Activated CD8-positive, alpha-beta T cell treated with anti-CD3 and anti-CD28 coated beads for 36 hours (primary cell): ENCODE results near the gene SPSB1. TPM values are rescaled to one million over a fixed set of nuclear protein-coding genes. Genes with fewer than 3 reads are reported as not detected.

Experiments
- ATAC-seq: fragments of 200-7000 bp; cut with Tn5 transposase; one replicate; pipeline ENCODE4 v1.10.0; 2021; ENCODE audit warnings: mild to moderate bottlenecking, moderate library complexity
- CTCF ChIA-PET: fragments of 350-600 bp; sonication (Branson Sonifier 250); formaldehyde crosslinking; loops from one replicate; lab custom pipeline; 2021; ENCODE audit warnings: antibody characterized with exemption; lab: Charles Lee
- POLR2A ChIA-PET: fragments of 350-600 bp; sonication (Branson Sonifier 250); formaldehyde crosslinking; loops from one replicate; lab custom pipeline; 2021; ENCODE audit warnings: antibody characterized with exemption; lab: Charles Lee
- DNase-seq: peaks from one replicate; pipeline ENCODE4 v3.0.0-alpha.2; 2020
- H3K27ac Mint-ChIP-seq: one replicate; pipeline ENCODE4 v1.8.0; 2021; ENCODE audit warnings: mild to moderate bottlenecking, mixed read lengths
- H3K27me3 Mint-ChIP-seq: one replicate; pipeline ENCODE4 v1.8.0; 2021; ENCODE audit warnings: mixed read lengths
- H3K36me3 Mint-ChIP-seq: one replicate; pipeline ENCODE4 v1.8.0; 2021; ENCODE audit warnings: low read depth, mixed read lengths
- H3K4me1 Mint-ChIP-seq: one replicate; pipeline ENCODE4 v1.8.0; 2021; ENCODE audit warnings: low read depth, mixed read lengths
- H3K4me3 Mint-ChIP-seq: one replicate; pipeline ENCODE4 v1.8.0; 2021; ENCODE audit warnings: mild to moderate bottlenecking, moderate library complexity, mixed read lengths
- H3K9me3 Mint-ChIP-seq: one replicate; pipeline ENCODE4 v1.8.0; 2021; ENCODE audit warnings: mixed read lengths
- intact Hi-C: fragments of 100-400 bp; cut with micrococcal nuclease; formaldehyde crosslinking; loops from one replicate; pipeline ENCODE4 v1.10.0; 2022
- total RNA-seq, 2 experiments: library from RNA; stranded (reverse); gene quantifications; one replicate each; pipeline ENCODE4 v1.2.3, GENCODE V29; 2021
- TF ChIP-seq, protein P1 (sequence below): fragments of 200-600 bp; IDR thresholded peaks from one replicate; pipeline ENCODE4 v1.8.0; 2022; ENCODE audit warnings: antibody characterized with exemption, mild to moderate bottlenecking

SPSB1 gene
- total RNA-seq, 2 experiments from 2014 or later: 1.1 to 1.5 TPM

DNA sequence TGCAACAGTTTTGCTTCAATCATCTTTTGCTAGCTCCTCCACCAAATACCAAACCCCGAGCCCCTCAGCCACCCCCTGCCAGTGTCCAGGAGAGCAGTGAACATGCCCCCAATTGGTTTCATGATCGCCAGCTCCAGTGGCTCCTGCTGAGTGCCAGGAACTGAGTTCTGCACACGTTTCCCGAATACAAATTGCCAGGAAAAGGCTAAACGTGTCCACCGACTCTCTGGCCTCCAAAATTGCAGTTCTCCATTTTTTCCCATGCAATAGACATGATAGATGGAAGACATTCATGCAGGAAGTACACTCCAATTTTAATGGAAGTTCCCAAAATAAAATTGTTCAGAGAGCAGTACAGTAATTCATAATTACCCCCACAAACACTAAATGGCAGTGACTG, 101.3 kb downstream of the SPSB1 start:
- CTCF ChIA-PET: no interaction called here

DNA sequence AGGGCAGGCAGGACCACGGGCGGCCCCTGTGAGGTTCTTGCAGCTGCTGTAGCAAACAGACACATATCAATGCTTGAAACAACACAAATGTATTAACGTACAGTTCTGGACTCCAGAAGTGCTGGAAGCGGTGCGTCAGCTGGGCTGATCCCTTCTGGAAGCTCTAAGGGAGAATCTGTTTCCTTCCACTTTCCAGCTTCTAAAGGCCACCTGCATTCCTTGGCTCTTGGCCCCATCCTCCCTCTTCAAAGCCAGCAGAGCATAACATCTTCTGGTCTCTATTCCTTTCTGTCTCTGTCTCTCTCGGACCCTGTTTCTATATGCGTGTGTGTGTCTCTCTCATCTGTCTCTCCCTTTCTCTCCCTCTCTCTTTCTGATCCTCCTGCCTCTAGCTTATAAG, 102.3 kb downstream of the SPSB1 start:
- no peak for DNase-seq
- Mint-ChIP-seq H3K9me3 (peaks cover 4% of the 10 kb centered on the region), H3K4me3 (no peak overlapping the region), H3K27me3 (no peaks in the 10 kb centered on the region), H3K36me3 (no peaks in the 10 kb centered on the region), H3K27ac (no peak overlapping the region), H3K4me1 (peaks cover 5% of the 10 kb centered on the region)
- TF ChIP-seq, protein P1, sequence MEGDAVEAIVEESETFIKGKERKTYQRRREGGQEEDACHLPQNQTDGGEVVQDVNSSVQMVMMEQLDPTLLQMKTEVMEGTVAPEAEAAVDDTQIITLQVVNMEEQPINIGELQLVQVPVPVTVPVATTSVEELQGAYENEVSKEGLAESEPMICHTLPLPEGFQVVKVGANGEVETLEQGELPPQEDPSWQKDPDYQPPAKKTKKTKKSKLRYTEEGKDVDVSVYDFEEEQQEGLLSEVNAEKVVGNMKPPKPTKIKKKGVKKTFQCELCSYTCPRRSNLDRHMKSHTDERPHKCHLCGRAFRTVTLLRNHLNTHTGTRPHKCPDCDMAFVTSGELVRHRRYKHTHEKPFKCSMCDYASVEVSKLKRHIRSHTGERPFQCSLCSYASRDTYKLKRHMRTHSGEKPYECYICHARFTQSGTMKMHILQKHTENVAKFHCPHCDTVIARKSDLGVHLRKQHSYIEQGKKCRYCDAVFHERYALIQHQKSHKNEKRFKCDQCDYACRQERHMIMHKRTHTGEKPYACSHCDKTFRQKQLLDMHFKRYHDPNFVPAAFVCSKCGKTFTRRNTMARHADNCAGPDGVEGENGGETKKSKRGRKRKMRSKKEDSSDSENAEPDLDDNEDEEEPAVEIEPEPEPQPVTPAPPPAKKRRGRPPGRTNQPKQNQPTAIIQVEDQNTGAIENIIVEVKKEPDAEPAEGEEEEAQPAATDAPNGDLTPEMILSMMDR: no peak
- ChIA-PET POLR2A (interaction anchor here (0.8 kb wide), 1 partner anchor 31 kb away, joined by 3 read pairs; no protein-coding TSS in a partner anchor), CTCF (no interaction called here)
- no peak for ATAC-seq
- intact Hi-C loops: no loop called here

More for the DNA sequence above, 101.3 kb downstream of the SPSB1 start:
- H3K9me3 Mint-ChIP-seq: peaks cover 4% of the 10 kb centered on the region
- intact Hi-C loops: no loop called here
- H3K27ac Mint-ChIP-seq: no peak overlapping the region
- ATAC-seq: no peak
- no peaks in the 10 kb centered on the region for H3K27me3 Mint-ChIP-seq
- POLR2A ChIA-PET: interaction anchor here (0.8 kb wide), 1 partner anchor 32 kb away, joined by 3 read pairs; no protein-coding TSS in a partner anchor
- H3K4me3 Mint-ChIP-seq: no peak overlapping the region
- TF ChIP-seq, protein P1: no peak
- no peak for DNase-seq
- no peaks in the 10 kb centered on the region for H3K36me3 Mint-ChIP-seq
- H3K4me1 Mint-ChIP-seq: peaks cover 4% of the 10 kb centered on the region

DNA sequence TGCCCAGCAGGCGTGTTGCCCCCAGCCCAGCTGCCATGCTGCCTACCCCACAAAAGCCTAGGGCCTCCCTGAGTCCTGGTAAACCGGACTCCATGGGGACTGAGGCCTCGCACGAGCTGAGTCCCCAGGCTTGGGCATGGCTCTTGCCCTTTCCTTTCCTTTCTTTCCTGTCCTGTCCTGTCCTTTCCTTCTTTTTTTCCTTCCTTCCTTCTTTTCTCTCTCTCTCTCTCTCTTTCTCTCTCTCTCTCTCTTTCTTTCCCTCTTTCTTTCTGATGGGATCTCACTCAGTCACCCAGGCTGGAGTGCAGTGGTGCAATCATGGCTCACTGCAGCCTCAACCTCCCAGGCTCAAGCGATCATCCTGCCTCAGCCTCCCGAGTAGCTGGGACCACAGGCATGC, 104.4 kb downstream of the SPSB1 start:
- Mint-ChIP-seq H3K27ac (no peak overlapping the region), H3K4me1 (peaks cover 8% of the 10 kb centered on the region), H3K36me3 (no peaks in the 10 kb centered on the region), H3K4me3 (no peak overlapping the region), H3K9me3 (peaks cover 4% of the 10 kb centered on the region), H3K27me3 (no peaks in the 10 kb centered on the region)
- ChIA-PET CTCF (interaction anchor here (1.5 kb wide), 1 partner anchor 9 kb away, joined by 4 read pairs; no protein-coding TSS in a partner anchor), POLR2A (interaction anchor here (1.0 kb wide), 1 partner anchor 16 kb away, joined by 3 read pairs; no protein-coding TSS in a partner anchor)
- no peak for DNase-seq
- TF ChIP-seq, protein P1: no peak
- intact Hi-C loops: no loop called here
- no peak for ATAC-seq

DNA sequence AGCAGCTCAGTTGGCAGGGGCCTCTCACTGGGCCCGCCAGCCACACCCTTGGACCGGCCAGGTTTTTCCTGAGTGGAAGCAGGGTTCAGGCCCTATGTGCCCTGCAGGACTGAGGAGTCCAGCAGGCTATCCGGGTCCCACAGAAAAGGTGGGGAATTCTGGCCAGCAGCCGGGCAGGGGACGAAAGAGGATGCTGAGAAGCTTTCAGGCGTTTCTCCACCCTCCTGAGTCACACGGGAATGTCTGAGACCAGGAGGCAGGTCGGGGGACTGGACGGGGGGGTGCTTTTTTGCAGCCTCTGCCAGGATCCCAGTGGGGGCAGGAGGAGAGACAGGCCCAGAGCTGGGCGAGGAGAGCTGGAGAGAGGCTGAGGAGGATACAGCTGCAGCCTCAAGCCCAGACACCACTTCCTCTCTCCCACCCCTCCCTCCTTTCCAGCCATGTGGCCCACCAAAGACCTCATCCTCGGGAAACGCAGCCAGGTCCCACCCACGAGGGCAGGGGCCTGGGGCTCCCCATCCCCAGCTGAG, 105.4 kb downstream of the SPSB1 start:
- ChIA-PET POLR2A (interaction anchor here (0.6 to 1.0 kb wide), 3 partner anchors 15 to 86 kb away, joined by 3 read pairs; no protein-coding TSS in a partner anchor), CTCF (interaction anchor here (1.5 to 2.6 kb wide), 2 partner anchors 10 to 58 kb away, joined by 4 to 9 read pairs; no protein-coding TSS in a partner anchor)
- no peaks in the 10 kb centered on the region for H3K36me3 Mint-ChIP-seq
- H3K9me3 Mint-ChIP-seq: peaks cover 4% of the 10 kb centered on the region
- no peak overlapping the region for H3K27ac Mint-ChIP-seq
- TF ChIP-seq, protein P1: no peak
- no peak overlapping the region for H3K4me3 Mint-ChIP-seq
- no peak for ATAC-seq
- intact Hi-C loops: no loop called here
- H3K4me1 Mint-ChIP-seq: peaks cover 8% of the 10 kb centered on the region
- DNase-seq: no peak
- H3K27me3 Mint-ChIP-seq: no peaks in the 10 kb centered on the region
